Calu3 (cell line): ENCODE measurements around the gene RNF222. TPM values are rescaled to one million over a fixed set of nuclear protein-coding genes. Genes with fewer than 3 reads are reported as not detected.

Source experiments
- BruUV-seq: library from RNA; stranded (reverse); fragments of 400-500 nt; replicated peaks from 2 replicates; lab custom pipeline; 2021; lab: Mats Ljungman, UMichigan
- CTCF ChIA-PET: fragments of 300-600 bp; sonication (Branson Sonifier 250); formaldehyde crosslinking; loops from one replicate; lab custom pipeline; 2022; ENCODE audit warnings: antibody characterized with exemption; lab: Charles Lee
- DNase-seq: peaks from one replicate; pipeline ENCODE4 v3.0.0; 2022
- H3K27ac Mint-ChIP-seq: one replicate; pipeline ENCODE4 v1.8.0; 2022; ENCODE audit warnings: mixed read lengths; ENCODE audit not compliant: unreplicated experiment
- H3K27me3 Mint-ChIP-seq: one replicate; pipeline ENCODE4 v1.8.0; 2022; ENCODE audit warnings: mixed read lengths; ENCODE audit not compliant: unreplicated experiment
- H3K36me3 Mint-ChIP-seq: one replicate; pipeline ENCODE4 v1.8.0; 2022; ENCODE audit warnings: mild to moderate bottlenecking, moderate library complexity, mixed read lengths; ENCODE audit not compliant: insufficient read depth, unreplicated experiment
- H3K4me1 Mint-ChIP-seq: one replicate; pipeline ENCODE4 v1.8.0; 2022; ENCODE audit warnings: mild to moderate bottlenecking, low read depth, mixed read lengths; ENCODE audit not compliant: unreplicated experiment
- H3K4me3 Mint-ChIP-seq: one replicate; pipeline ENCODE4 v1.8.0; 2022; ENCODE audit warnings: mild to moderate bottlenecking, low read depth, moderate library complexity, mixed read lengths; ENCODE audit not compliant: unreplicated experiment
- H3K9me3 Mint-ChIP-seq: one replicate; pipeline ENCODE4 v1.8.0; 2022; ENCODE audit warnings: low read depth, mixed read lengths; ENCODE audit not compliant: unreplicated experiment
- intact Hi-C: fragments of 100-400 bp; cut with micrococcal nuclease; formaldehyde crosslinking; loops from one replicate; pipeline ENCODE4 v1.10.0; 2022; ENCODE audit not compliant: unreplicated experiment
- total RNA-seq: library from RNA; stranded (reverse); gene quantifications from 2 replicates; pipeline ENCODE4 v1.2.3, GENCODE V29; 2022
- TF ChIP-seq, protein P1 (sequence below): fragments of 200-600 bp; IDR thresholded peaks from one replicate; pipeline ENCODE4 v1.8.0; 2022; ENCODE audit warnings: antibody characterized with exemption; ENCODE audit not compliant: unreplicated experiment

Gene RNF222
- total RNA-seq, 1 experiment from 2014 or later: not detected

DNA sequence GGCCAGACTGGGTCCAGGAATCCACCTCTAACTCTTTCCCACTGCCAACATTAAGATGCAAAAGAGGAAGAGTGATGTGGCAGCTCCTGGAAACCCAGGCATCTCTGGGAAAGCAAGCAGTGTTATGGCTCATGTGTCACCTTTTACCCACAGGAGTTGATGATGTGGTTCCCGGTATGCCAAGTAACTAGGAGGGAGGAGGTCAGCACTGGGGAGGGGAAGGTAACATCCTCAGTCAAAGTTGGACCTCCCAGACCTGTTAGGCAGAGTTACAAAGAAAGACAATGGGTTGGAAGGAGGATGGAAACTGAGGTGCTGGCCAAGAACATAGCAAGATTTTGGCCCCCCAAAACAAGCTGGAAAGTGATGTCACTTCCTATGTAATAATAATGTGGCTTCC, 32.5 kb downstream of the RNF222 start:
- no peaks in the 10 kb centered on the region for H3K27me3 Mint-ChIP-seq
- no TSS peak for BruUV-seq
- no peak overlapping the region for H3K4me3 Mint-ChIP-seq
- CTCF ChIA-PET: no interaction called here
- DNase-seq: no peak
- H3K9me3 Mint-ChIP-seq: no peaks in the 10 kb centered on the region
- intact Hi-C loops: no loop called here
- TF ChIP-seq, protein P1, sequence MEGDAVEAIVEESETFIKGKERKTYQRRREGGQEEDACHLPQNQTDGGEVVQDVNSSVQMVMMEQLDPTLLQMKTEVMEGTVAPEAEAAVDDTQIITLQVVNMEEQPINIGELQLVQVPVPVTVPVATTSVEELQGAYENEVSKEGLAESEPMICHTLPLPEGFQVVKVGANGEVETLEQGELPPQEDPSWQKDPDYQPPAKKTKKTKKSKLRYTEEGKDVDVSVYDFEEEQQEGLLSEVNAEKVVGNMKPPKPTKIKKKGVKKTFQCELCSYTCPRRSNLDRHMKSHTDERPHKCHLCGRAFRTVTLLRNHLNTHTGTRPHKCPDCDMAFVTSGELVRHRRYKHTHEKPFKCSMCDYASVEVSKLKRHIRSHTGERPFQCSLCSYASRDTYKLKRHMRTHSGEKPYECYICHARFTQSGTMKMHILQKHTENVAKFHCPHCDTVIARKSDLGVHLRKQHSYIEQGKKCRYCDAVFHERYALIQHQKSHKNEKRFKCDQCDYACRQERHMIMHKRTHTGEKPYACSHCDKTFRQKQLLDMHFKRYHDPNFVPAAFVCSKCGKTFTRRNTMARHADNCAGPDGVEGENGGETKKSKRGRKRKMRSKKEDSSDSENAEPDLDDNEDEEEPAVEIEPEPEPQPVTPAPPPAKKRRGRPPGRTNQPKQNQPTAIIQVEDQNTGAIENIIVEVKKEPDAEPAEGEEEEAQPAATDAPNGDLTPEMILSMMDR: no peak
- H3K27ac Mint-ChIP-seq: no peak overlapping the region
- H3K36me3 Mint-ChIP-seq: no peaks in the 10 kb centered on the region
- no peaks in the 10 kb centered on the region for H3K4me1 Mint-ChIP-seq

DNA sequence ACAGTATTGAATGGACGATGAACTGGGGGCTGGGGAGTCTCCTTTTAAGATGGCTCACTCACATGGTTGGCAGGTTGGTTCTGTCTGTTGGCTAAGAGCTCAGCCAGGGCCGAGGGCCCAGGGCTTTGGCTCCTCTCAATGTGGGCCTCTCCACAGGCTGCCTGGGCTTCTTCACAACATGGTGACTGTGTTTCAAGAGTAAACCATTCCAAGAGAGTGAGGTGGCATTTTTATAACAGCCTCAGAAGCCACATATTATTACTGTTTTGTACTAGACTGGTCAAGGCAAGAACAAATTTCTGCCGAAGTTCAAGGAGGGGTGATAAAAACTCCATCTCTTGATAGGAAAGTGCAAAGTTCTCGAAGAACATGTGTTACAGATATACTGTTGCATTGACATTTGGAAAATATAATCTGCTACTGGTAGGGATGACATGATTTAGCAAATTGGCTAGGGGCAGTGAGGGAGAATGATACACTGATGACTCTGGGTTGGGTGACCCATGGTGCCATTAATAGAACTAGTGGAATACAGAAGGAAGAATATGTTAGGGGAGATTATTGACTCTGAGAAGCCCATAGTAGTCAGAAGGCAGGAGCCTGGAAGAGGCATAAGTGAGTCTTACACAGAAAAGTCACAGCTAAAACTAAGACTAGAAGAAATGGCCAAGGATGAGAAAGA, 34.8 kb downstream of the RNF222 start:
- TF ChIP-seq, protein P1: no peak
- no TSS peak for BruUV-seq
- H3K27me3 Mint-ChIP-seq: peaks cover 13% of the 10 kb centered on the region
- H3K4me3 Mint-ChIP-seq: no peak overlapping the region
- H3K4me1 Mint-ChIP-seq: no peaks in the 10 kb centered on the region
- H3K36me3 Mint-ChIP-seq: no peaks in the 10 kb centered on the region
- H3K9me3 Mint-ChIP-seq: no peaks in the 10 kb centered on the region
- intact Hi-C loops: no loop called here
- no peak overlapping the region for H3K27ac Mint-ChIP-seq
- no peak for DNase-seq
- CTCF ChIA-PET: no interaction called here

DNA sequence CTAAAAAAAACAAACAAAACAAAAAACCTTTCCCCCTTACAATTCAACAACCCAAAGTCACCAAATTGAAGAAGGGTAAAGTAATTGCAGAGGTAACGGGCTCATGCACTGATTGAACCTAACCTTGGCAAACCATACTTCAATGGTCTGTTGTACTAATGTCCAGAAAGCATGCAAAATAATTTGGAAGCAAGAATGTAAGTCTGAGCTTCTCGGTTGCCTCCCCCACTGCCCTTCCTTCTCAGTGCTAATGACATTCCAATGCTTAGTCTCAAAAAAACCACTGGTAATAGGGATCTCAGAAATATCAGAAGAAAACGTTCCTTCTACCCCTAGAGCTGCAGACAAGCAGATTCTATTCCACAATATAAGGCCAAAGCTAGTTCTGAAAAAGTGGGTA, 36.9 kb downstream of the RNF222 start:
- no peak for DNase-seq
- H3K9me3 Mint-ChIP-seq: no peaks in the 10 kb centered on the region
- intact Hi-C loops: no loop called here
- H3K36me3 Mint-ChIP-seq: no peaks in the 10 kb centered on the region
- no TSS peak for BruUV-seq
- H3K27ac Mint-ChIP-seq: no peak overlapping the region
- no peaks in the 10 kb centered on the region for H3K4me1 Mint-ChIP-seq
- H3K4me3 Mint-ChIP-seq: no peak overlapping the region
- TF ChIP-seq, protein P1: no peak
- H3K27me3 Mint-ChIP-seq: peaks cover 13% of the 10 kb centered on the region
- CTCF ChIA-PET: no interaction called here

DNA sequence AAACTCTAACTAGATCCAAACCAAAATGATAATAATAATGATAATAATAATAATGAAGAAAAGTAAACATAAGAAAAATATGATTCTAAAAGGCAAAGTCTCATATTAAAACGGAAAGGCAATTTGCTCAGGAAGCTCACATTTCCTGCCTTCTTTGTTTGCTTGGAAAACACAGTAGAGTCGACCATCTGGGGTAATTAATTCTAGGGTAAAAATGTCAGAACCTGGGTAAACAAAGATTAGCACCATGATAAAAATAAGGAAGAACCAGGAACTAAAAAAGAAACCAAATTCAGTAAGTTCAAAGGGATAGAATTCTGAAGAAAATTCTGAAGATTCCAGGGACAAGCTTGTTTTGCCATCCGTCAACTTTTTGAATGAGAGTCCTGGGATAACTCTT, 37.4 kb downstream of the RNF222 start:
- Mint-ChIP-seq H3K27ac (no peak overlapping the region), H3K36me3 (no peaks in the 10 kb centered on the region), H3K4me3 (no peak overlapping the region), H3K27me3 (peaks cover 13% of the 10 kb centered on the region), H3K9me3 (no peaks in the 10 kb centered on the region), H3K4me1 (no peaks in the 10 kb centered on the region)
- intact Hi-C loops: no loop called here
- TF ChIP-seq, protein P1: no peak
- no peak for DNase-seq
- CTCF ChIA-PET: interaction anchor here (0.6 kb wide), 1 partner anchor 23 kb away, joined by 4 read pairs; no protein-coding TSS in a partner anchor
- BruUV-seq: no TSS peak
